Measurements from ENCODE around the gene SRPX. TPM values are rescaled to one million over a fixed set of nuclear protein-coding genes. Genes with fewer than 3 reads are reported as not detected.

The SRPX gene
- total and polyA plus RNA-seq, 2 donors (not counting 1 experiment from before 2014, with no cell fraction given) = 0.59 TPM; not detected in 1

DNA sequence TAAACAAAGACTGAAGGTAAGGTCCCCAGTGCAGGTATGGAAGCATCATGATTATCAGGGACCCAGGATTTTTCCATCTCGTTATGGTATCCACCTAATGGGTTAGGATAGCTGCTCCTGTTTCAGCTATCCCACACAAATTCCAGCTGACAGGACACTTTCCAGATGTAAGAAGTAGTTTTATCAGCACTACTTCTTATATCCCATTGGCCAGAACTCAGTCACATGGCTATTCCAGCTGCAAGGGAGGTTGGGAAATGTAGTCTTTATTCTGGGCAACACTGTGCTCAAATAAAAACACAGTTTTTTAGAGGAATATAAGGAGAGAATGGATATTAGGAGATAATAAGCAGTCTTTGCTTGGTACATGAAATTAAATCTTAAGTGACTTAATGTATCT, 96.7 kb downstream of the SRPX start:
- POLR2A ChIA-PET = no interaction called here
- H3K4me1 ChIP-seq (ENCODE audit: control insufficient read depth in 2 of 2, insufficient read depth in 2 of 2, low read length in 2 of 2) = no peaks in the 10 kb centered on the region
- H3K9me3 ChIP-seq (ENCODE audit: control extremely low read depth in 1 of 3, control insufficient read depth in 2 of 3, insufficient read depth in 1 of 3, low read length in 2 of 3) = no peaks in the 10 kb centered on the region
- H4K20me1 ChIP-seq (ENCODE audit: control insufficient read depth, insufficient read depth, low read length, poor library complexity, severe bottlenecking) = no peaks in the 10 kb centered on the region
- no peaks in the 10 kb centered on the region for H3K4me1 Mint-ChIP-seq
- WGBS (ENCODE audit: insufficient coverage) = no CpG with 5 or more reads among the region's 1 CpG
- no peak overlapping the region for H3K4me3 ChIP-seq (ENCODE audit: control extremely low read depth in 1 of 5, extremely low read depth in 1 of 5, insufficient read depth in 1 of 5, low read depth in 2 of 5, low read length in 4 of 5)
- H2AFZ ChIP-seq (ENCODE audit: insufficient read depth, low read depth, low read length, poor library complexity, severe bottlenecking) = no peak overlapping the region
- H3K27me3 Mint-ChIP-seq = no peaks in the 10 kb centered on the region
- no peaks in the 10 kb centered on the region for H3K27me3 ChIP-seq (replicated peaks in 1 of 4; ENCODE audit: control extremely low read depth in 1 of 4, control insufficient read depth in 3 of 4, insufficient read depth in 4 of 4, low read length in 3 of 4)
- H3K27ac ChIP-seq (ENCODE audit: low read length in 2 of 2) = no peak overlapping the region
- H3K4me3 Mint-ChIP-seq = no peak overlapping the region
- H3K27ac Mint-ChIP-seq = no peak overlapping the region
- H3K36me3 ChIP-seq (replicated peaks in 1 of 2; ENCODE audit: control extremely low read depth in 1 of 2, control insufficient read depth in 1 of 2, extremely low read depth in 1 of 2, insufficient read depth in 2 of 2, low read length in 1 of 2) = no peaks in the 10 kb centered on the region
- TF ChIP-seq EZH2 (IDR thresholded peaks at IDR 0.05; ENCODE audit: borderline replicate concordance, insufficient read depth, low read depth, low read length, poor library complexity, severe bottlenecking) = no peak
- TF ChIP-seq, protein P1, sequence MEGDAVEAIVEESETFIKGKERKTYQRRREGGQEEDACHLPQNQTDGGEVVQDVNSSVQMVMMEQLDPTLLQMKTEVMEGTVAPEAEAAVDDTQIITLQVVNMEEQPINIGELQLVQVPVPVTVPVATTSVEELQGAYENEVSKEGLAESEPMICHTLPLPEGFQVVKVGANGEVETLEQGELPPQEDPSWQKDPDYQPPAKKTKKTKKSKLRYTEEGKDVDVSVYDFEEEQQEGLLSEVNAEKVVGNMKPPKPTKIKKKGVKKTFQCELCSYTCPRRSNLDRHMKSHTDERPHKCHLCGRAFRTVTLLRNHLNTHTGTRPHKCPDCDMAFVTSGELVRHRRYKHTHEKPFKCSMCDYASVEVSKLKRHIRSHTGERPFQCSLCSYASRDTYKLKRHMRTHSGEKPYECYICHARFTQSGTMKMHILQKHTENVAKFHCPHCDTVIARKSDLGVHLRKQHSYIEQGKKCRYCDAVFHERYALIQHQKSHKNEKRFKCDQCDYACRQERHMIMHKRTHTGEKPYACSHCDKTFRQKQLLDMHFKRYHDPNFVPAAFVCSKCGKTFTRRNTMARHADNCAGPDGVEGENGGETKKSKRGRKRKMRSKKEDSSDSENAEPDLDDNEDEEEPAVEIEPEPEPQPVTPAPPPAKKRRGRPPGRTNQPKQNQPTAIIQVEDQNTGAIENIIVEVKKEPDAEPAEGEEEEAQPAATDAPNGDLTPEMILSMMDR (IDR thresholded peaks at IDR 0.05) = no peak
- H3K9me3 Mint-ChIP-seq (ENCODE audit: insufficient read depth) = no peaks in the 10 kb centered on the region
- H3K9ac ChIP-seq (ENCODE audit: low read length) = no peak overlapping the region
- no peak for ATAC-seq (ENCODE audit: low read depth)
- DNase-seq = no peak
- no peaks in the 10 kb centered on the region for H3K79me2 ChIP-seq (ENCODE audit: control insufficient read depth, insufficient read depth, low read length)
- no peak overlapping the region for H3K4me2 ChIP-seq (replicated peaks; ENCODE audit: low read depth, low read length, poor library complexity, severe bottlenecking)
- CTCF ChIA-PET = no interaction called here
- intact Hi-C loops (cut with micrococcal nuclease) = no loop called here

DNA sequence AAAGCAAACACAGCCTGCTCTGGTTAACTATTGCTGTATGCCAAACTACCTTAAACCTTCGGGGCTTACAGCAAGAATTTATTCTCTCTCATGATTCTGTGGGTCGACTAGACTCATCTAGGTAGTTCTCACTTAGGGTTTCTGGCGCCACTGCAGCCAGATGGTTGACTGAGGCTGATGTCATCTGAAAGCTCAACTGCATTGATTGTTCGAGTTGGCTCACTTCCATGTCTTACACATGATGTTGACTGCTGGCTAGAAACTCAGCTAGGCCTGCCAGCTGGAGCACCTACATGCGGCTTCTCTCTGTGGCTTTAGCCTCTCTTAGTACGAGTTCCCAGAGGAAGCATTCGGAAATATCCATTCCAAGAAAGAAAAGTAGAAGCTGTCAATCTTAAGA, 103.2 kb downstream of the SRPX start:
- no peaks in the 10 kb centered on the region for H3K9me3 Mint-ChIP-seq (ENCODE audit: insufficient read depth)
- Histone ChIP-seq H3K4me1 (ENCODE audit: control insufficient read depth in 2 of 2, insufficient read depth in 2 of 2, low read length in 2 of 2) (no peaks in the 10 kb centered on the region), H3K9me3 (ENCODE audit: control extremely low read depth in 1 of 3, control insufficient read depth in 2 of 3, insufficient read depth in 1 of 3, low read length in 2 of 3) (no peaks in the 10 kb centered on the region), H3K27me3 (replicated peaks in 1 of 4; ENCODE audit: control extremely low read depth in 1 of 4, control insufficient read depth in 3 of 4, insufficient read depth in 4 of 4, low read length in 3 of 4) (no peaks in the 10 kb centered on the region), H3K4me3 (ENCODE audit: control extremely low read depth in 1 of 5, extremely low read depth in 1 of 5, insufficient read depth in 1 of 5, low read depth in 2 of 5, low read length in 4 of 5) (no peak overlapping the region), H4K20me1 (ENCODE audit: control insufficient read depth, insufficient read depth, low read length, poor library complexity, severe bottlenecking) (no peaks in the 10 kb centered on the region), H3K9ac (ENCODE audit: low read length) (no peak overlapping the region), H3K79me2 (ENCODE audit: control insufficient read depth, insufficient read depth, low read length) (no peaks in the 10 kb centered on the region), H3K36me3 (replicated peaks in 1 of 2; ENCODE audit: control extremely low read depth in 1 of 2, control insufficient read depth in 1 of 2, extremely low read depth in 1 of 2, insufficient read depth in 2 of 2, low read length in 1 of 2) (no peaks in the 10 kb centered on the region), H3K4me2 (replicated peaks; ENCODE audit: low read depth, low read length, poor library complexity, severe bottlenecking) (no peak overlapping the region), H3K27ac (ENCODE audit: low read length in 2 of 2) (no peak overlapping the region), H2AFZ (ENCODE audit: insufficient read depth, low read depth, low read length, poor library complexity, severe bottlenecking) (no peak overlapping the region)
- TF ChIP-seq EZH2 (IDR thresholded peaks at IDR 0.05; ENCODE audit: borderline replicate concordance, insufficient read depth, low read depth, low read length, poor library complexity, severe bottlenecking) = no peak
- TF ChIP-seq, protein P1 (IDR thresholded peaks at IDR 0.05) = no peak
- no peak for ATAC-seq (ENCODE audit: low read depth)
- no peaks in the 10 kb centered on the region for H3K27me3 Mint-ChIP-seq
- H3K4me3 Mint-ChIP-seq = no peak overlapping the region
- ChIA-PET POLR2A (no interaction called here), CTCF (no interaction called here)
- H3K4me1 Mint-ChIP-seq = no peaks in the 10 kb centered on the region
- H3K27ac Mint-ChIP-seq = no peak overlapping the region
- 81% methylated on average over 6 of the region's 7 CpGs for WGBS (ENCODE audit: insufficient coverage)
- intact Hi-C loops (cut with micrococcal nuclease) = no loop called here
- DNase-seq = no peak

Measured in B cell (primary cell).